Stimulated activated CD8-positive, alpha-beta memory T cell treated with anti-CD3 and anti-CD28 coated beads, Interleukin-15, amount 100 ng/mL, for 4 hours (primary cell): ENCODE data around the gene RBM23.
A peak's percentile ranks its signal among the peaks of the same experiment; 100 is the strongest.
"Not testable (repeated sequence)": the region's sequence is repeated elsewhere in the genome, so short reads cannot be mapped to it uniquely, and the experiment has no call there.

Experiments
- DNase-seq, 2 donors: peaks; one replicate each; pipeline ENCODE4 v3.0.0-alpha.2; 2020; ENCODE audit warnings: low read depth in 2 of 2

RBM23 gene

GRCh38 chr14:22918804-22919600 is at the start of gene RBM23:
Gene RBM23, minus strand, starts transcription at chr14:22919149.
- peak; percentile 97 to 100 for DNase-seq

GRCh38 chr14:22966783-22967269 is 47.9 kb upstream of the RBM23 start:
- DNase-seq = no peak

DNA sequence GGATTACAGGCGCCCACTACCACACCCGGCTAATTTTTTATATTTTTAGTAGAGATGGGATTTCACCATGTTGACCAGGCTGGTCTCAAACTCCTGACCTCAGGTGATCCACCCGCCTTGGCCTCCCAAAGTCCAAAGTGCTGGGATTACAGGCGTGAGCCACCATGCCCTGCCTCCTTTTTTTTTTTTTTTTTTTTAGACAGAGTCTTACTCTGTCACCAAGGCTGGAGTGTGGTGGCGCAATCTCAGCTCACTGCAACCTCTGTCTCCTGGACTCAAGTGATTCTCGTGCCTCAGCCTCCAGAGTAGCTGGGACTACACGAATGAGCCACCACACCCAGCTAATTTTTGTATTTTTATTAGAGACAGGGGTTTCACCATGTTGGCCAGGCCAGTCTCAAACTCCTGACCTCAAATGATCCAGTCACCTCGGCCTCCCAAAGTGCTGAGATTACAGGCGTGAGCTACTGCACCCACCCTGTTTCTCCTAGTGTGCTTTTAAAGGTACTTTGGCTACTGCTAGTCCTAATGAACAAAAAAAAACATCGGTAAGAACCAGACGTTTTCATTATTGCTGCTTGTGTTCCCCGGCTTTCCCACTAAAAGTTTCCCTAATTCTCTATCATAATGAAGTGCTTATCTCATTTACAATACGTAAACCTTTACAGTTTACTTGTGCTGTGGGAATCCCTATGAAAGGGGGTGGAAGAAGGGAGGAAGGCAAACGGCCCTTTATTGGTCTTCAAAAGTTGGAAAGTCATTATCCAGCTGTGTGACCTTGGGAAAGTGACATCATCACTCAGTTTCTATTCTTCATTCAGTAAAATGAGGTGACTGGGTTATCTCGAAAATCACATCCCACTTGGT is 47.2 kb upstream of the RBM23 start:
- DNase-seq = not testable (repeated sequence)

- DNase-seq = no peak
These were observed 43.2 kb upstream of the RBM23 start for GRCh38 chr14:22962061-22962676.

DNA sequence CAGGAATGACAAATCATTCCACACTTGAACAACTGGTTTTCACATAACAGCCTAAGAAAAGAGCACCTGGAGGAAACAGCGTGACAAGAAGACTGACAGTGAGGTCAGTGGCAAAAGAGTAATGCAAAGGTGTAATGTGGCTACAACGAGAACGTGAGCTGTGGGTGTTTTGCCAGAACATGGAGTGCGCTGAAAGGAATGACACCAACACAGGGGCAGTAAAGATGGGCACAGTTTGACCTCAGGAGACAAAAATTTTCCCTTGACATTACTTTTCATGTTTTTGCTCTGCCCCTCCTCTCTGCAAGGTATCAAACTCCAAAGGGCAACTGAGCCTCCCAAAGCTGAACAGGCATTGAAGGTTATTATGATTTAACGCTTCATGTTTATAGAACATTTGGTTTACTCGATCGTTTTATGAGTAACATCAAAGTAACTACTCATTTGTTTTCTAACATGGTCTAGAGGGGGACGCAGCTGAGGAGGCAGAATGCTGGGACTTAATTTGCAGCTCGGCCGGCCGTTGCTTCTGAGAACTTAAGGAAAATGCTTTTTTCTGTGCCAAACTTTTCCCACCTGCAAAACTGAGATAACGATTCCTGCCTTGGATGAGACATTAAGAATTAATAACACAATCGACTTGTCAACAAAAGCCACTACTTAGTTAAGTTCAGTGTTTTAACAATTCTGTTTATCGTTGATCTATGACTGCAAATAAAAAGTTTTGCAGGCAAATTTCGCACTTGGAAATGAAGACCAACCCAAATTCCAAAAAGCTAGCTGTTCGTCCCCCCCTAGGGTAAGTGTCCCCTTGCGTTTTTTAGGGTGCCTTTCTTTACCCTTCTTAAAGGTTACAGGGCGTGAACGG is 37.0 kb upstream of the RBM23 start:
- no peak for DNase-seq

GRCh38 chr14:22952418-22952817 is 33.5 kb upstream of the RBM23 start:
- no peak for DNase-seq

GRCh38 chr14:22951795-22952194 is 32.8 kb upstream of the RBM23 start:
- DNase-seq = not testable (repeated sequence)

DNA sequence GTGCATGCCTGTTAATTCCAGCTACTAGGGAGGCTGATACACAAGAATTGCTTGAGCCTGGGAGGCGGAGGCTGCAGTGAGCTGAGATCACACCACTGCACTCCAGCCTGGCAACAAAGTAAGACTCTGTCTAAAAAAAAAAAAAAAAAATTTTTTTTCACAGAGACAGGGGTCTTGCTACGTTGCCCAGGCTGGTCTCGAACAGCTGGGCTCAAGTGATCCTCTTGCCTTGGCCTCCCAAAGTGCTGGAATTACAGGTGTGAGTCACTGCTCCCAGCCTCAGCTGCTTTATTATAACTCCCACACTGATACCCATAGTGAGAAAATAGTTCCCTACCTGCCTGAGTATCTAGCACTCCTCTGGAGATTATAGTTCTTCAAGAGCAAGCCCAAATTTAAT is 26.7 kb upstream of the RBM23 start:
- no peak for DNase-seq

DNA sequence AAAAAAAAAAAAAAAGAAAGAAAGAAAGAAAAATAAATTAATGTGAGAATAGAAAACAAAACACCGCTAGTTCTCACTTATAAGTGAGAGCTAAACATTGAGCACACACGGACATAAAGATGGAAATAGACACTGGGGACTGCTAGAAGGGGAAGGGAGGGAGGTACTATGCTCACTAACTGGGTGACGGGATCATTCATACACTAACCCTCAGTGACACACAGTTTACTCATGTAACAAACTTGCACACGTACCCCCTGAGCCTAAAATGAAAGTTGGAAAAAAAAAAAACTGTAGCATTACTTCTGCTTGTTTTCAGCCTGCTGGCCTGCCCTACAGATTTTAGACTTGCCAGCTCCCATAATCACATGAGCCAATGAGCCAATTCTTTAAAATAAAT is 20.7 kb upstream of the RBM23 start:
- no peak for DNase-seq

- DNase-seq = no peak
These were observed 16.2 kb upstream of the RBM23 start for GRCh38 chr14:22935156-22935555.

DNA sequence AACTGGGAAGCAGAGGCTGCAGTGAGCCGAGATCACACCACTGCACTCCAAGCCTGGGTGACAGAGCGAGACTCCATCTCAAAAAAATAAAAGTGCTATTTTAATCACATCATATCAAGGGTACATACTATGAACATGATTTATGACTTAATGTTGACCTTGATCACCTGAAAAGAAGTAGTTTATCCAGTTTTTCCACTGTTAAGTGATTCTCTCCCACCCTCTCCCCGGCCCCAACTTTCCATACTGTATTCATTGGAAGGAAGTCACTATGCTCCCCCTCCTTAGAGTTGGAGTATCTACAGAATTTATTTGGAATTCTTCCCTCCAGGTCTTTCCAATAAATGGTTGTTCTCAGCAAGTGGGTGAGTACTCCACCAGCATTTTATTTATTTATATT is 13.2 kb upstream of the RBM23 start:
- DNase-seq = no peak

GRCh38 chr14:22929961-22930364 is 11.0 kb upstream of the RBM23 start:
- no peak for DNase-seq

GRCh38 chr14:22929104-22929960 is 10.4 kb upstream of the RBM23 start, which contains the start of gene PRMT5:
Gene PRMT5, minus strand, starts transcription at chr14:22929376. Its CDS starts 15 bp downstream, at chr14:22929361.
- peak; percentile 95 to 97 for DNase-seq

- no peak for DNase-seq
These were observed 9.5 kb upstream of the RBM23 start for GRCh38 chr14:22928237-22929103.

DNA sequence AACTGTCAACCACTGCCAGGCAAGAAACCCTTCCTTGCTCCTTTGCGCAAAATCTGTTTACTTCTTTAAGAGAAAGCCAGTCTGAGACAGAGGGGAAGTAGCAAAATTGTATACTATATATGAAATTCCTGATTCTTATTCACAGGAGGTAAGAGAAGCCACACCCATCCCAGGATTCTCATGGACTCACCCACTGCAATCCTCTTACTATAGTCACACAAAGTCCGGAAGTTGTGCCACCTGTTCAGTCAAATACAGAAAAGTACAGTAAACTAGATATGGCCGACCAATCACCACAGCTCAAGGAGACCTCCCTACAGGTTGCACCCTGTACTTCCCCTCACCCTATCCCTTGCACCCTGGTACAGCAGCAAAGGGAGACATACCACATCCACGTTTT is 7.4 kb upstream of the RBM23 start:
- DNase-seq = no peak

DNA sequence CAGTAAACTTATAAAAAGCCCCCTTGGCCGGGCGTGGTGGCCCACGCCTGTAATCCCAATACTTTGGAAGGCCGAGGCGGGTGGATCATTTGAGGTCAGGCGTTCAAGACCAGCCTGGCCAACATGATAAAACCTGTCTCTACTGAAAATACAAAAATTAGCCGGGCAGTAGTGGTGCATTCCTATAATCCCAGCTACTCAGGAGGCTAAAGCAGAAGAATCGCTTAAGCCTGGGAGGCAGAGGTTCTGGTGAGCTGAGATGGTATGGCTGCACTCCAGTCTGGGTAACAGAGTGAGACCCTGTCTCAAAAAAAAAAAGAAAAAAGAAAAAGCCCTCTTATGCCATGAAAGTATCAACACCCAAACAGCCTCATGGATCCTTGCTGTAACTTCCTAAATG is 6.6 kb upstream of the RBM23 start:
- no peak for DNase-seq

- DNase-seq = no peak
These were observed 4.8 kb upstream of the RBM23 start for GRCh38 chr14:22923746-22924145.

DNA sequence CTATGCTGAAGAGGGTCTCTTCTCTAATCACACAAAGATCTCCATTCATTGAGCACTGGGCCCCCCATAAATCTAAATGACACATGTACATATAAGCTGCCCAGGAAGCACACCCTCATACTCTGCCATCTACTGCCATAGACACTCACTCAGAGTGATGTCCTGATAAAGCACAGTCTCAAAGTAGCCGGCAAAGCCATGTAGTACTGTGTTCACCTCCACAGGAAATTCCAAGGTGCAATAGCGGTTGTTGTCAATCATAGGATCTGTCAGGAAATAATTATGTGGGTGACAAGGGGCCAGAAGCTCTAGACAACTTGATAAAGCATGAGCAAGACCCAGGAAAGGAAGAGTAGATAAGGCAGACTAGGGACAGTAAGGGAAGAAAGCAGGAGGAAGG is 3.3 kb upstream of the RBM23 start:
- DNase-seq = no peak

- DNase-seq = no peak
These were observed 1.7 kb upstream of the RBM23 start for GRCh38 chr14:22920697-22921096.
